ENCODE measurements around the gene APOC1.

APOC1 gene

DNA sequence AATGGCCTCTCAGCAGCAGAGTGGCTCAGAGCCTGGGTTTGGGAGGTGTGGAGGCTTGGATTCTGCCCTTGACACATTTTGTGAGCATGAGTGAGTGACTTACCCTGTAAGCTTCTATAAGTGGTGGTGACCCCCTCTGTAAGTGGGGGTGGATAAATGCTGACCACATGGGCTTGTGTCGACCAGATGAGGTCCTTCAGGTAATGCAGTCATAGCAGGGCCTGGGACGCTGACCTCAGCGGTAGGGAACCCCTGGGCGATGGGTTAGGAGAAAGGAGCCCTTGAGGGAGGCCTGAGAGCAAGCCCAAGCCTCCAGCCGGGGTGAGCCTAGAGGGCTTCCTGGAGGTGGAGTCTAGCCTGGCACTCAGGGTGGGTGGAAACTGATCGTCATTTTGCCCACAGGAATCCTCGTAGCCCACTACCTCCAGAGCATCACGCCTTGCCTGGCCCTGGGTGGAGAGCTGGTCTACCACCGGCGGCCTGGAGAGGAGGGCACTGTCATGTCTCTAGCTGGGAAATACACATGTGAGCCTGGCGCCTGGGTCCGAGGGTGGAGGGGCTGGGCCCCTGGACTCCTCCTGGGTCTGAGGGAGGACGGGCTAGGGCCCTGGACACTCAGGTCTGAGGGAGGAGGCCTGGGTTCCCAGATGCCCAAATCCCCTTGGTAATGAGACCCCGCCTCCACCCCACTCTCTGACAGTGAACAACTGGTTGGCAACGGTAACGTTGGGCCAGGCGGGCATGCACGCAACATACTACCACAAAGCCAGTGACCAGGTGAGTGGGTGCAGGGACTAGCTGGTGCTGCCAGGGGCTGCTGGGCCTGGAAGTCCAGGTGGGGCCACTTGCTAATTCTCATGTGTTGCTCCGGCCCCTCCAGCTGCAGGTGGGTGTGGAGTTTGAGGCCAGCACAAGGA lies 13.8 kb upstream of the APOC1 start:
- H3K4me3 ChIP-seq (ENCODE audit: low read depth, low read length), result no peak overlapping the region
- DNase-seq (ENCODE audit: low read depth), result no peak
- TF ChIP-seq, protein P1, sequence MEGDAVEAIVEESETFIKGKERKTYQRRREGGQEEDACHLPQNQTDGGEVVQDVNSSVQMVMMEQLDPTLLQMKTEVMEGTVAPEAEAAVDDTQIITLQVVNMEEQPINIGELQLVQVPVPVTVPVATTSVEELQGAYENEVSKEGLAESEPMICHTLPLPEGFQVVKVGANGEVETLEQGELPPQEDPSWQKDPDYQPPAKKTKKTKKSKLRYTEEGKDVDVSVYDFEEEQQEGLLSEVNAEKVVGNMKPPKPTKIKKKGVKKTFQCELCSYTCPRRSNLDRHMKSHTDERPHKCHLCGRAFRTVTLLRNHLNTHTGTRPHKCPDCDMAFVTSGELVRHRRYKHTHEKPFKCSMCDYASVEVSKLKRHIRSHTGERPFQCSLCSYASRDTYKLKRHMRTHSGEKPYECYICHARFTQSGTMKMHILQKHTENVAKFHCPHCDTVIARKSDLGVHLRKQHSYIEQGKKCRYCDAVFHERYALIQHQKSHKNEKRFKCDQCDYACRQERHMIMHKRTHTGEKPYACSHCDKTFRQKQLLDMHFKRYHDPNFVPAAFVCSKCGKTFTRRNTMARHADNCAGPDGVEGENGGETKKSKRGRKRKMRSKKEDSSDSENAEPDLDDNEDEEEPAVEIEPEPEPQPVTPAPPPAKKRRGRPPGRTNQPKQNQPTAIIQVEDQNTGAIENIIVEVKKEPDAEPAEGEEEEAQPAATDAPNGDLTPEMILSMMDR (IDR thresholded peaks at IDR 0.05; ENCODE audit: control insufficient read depth, extremely low read depth, insufficient read depth), result no peak

DNA sequence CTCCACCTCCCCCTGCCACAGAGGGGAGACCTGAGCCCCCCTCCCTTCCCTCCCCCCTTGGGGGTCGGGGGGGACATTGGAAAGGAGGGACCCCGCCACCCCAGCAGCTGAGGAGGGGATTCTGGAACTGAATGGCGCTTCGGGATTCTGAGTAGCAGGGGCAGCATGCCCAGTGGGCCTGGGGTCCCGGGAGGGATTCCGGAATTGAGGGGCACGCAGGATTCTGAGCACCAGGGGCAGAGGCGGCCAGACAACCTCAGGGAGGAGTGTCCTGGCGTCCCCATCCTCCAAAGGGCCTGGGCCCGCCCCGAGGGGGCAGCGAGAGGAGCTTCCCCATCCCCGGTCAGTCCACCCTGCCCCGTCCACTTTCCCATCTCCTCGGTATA lies 11.2 kb upstream of the APOC1 start:
- TF ChIP-seq, protein P1 (IDR thresholded peaks at IDR 0.05; ENCODE audit: control insufficient read depth, extremely low read depth, insufficient read depth), result no peak
- no peak for DNase-seq (ENCODE audit: low read depth)
- no peak overlapping the region for H3K4me3 ChIP-seq (ENCODE audit: low read depth, low read length)

DNA sequence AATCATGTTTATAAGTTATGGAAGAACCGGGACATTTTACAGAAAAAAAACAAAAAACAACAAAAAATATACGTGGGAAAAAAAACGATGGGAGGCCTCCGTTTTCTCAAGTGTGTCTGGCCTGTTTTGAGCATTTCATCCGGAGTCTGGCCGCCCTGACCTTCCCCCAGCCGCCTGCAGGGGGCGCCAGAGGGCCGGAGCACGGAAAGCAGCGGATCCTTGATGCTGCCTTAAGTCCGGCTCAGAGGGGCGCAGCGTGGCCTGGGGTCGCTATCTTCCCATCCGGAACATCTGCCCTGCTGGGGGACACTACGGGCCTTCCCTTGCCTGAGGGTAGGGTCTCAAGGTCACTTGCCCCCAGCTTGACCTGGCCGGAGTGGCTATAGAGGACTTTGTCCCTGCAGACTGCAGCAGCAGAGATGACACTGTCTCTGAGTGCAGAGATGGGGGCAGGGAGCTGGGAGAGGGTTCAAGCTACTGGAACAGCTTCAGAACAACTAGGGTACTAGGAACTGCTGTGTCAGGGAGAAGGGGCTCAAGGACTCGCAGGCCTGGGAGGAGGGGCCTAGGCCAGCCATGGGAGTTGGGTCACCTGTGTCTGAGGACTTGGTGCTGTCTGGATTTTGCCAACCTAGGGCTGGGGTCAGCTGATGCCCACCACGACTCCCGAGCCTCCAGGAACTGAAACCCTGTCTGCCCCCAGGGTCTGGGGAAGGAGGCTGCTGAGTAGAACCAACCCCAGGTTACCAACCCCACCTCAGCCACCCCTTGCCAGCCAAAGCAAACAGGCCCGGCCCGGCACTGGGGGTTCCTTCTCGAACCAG lies 10.6 kb upstream of the APOC1 start:
- DNase-seq (ENCODE audit: low read depth), result no peak
- TF ChIP-seq, protein P1 (IDR thresholded peaks at IDR 0.05; ENCODE audit: control insufficient read depth, extremely low read depth, insufficient read depth), result peak; percentile 75
- no peak overlapping the region for H3K4me3 ChIP-seq (ENCODE audit: low read depth, low read length)

DNA sequence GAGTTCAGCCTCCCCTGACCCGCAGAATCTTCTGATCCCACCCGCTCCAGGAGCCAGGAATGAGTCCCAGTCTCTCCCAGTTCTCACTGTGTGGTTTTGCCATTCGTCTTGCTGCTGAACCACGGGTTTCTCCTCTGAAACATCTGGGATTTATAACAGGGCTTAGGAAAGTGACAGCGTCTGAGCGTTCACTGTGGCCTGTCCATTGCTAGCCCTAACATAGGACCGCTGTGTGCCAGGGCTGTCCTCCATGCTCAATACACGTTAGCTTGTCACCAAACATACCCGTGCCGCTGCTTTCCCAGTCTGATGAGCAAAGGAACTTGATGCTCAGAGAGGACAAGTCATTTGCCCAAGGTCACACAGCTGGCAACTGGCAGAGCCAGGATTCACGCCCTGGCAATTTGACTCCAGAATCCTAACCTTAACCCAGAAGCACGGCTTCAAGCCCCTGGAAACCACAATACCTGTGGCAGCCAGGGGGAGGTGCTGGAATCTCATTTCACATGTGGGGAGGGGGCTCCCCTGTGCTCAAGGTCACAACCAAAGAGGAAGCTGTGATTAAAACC lies 9.9 kb upstream of the APOC1 start:
- TF ChIP-seq, protein P1 (IDR thresholded peaks at IDR 0.05; ENCODE audit: control insufficient read depth, extremely low read depth, insufficient read depth), result no peak
- DNase-seq (ENCODE audit: low read depth), result no peak
- no peak overlapping the region for H3K4me3 ChIP-seq (ENCODE audit: low read depth, low read length)

DNA sequence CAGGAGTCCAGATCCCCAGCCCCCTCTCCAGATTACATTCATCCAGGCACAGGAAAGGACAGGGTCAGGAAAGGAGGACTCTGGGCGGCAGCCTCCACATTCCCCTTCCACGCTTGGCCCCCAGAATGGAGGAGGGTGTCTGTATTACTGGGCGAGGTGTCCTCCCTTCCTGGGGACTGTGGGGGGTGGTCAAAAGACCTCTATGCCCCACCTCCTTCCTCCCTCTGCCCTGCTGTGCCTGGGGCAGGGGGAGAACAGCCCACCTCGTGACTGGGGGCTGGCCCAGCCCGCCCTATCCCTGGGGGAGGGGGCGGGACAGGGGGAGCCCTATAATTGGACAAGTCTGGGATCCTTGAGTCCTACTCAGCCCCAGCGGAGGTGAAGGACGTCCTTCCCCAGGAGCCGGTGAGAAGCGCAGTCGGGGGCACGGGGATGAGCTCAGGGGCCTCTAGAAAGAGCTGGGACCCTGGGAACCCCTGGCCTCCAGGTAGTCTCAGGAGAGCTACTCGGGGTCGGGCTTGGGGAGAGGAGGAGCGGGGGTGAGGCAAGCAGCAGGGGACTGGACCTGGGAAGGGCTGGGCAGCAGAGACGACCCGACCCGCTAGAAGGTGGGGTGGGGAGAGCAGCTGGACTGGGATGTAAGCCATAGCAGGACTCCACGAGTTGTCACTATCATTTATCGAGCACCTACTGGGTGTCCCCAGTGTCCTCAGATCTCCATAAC lies 8.8 kb upstream of the APOC1 start, which contains the start of gene APOE:
APOE (plus strand) TSS at position 360 of the 724 bp plus-strand sequence. CDS start 829 bp downstream, outside the sequence.
- DNase-seq (ENCODE audit: low read depth), result no peak
- no peak within 1 kb of the TSS for H3K4me3 ChIP-seq (ENCODE audit: low read depth, low read length)

DNA sequence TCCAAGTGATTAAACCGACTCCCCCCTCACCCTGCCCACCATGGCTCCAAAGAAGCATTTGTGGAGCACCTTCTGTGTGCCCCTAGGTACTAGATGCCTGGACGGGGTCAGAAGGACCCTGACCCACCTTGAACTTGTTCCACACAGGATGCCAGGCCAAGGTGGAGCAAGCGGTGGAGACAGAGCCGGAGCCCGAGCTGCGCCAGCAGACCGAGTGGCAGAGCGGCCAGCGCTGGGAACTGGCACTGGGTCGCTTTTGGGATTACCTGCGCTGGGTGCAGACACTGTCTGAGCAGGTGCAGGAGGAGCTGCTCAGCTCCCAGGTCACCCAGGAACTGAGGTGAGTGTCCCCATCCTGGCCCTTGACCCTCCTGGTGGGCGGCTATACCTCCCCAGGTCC lies 6.8 kb upstream of the APOC1 start:
- no peak for DNase-seq (ENCODE audit: low read depth)
- TF ChIP-seq, protein P1 (IDR thresholded peaks at IDR 0.05; ENCODE audit: control insufficient read depth, extremely low read depth, insufficient read depth), result no peak
- H3K4me3 ChIP-seq (ENCODE audit: low read depth, low read length), result no peak overlapping the region

More for the DNA sequence above, 8.8 kb upstream of the APOC1 start, which contains the start of gene APOE:
- TF ChIP-seq, protein P1 (IDR thresholded peaks at IDR 0.05; ENCODE audit: control insufficient read depth, extremely low read depth, insufficient read depth), result no peak

Measured in LNCaP clone FGC (cell line).